Stimulated activated CD4-positive, alpha-beta T cell treated with anti-CD3 and anti-CD28 coated beads, Interleukin-15, amount 100 ng/mL, for 1 hour (primary cell): Measurements from ENCODE around the gene SLC6A20.

Experiments used
- DNase-seq, 2 donors: peaks; one replicate each; pipeline ENCODE4 v3.0.0-alpha.2; 2020; ENCODE audit warnings: low read depth in 1 of 2, low spot score in 1 of 2

SLC6A20 gene

GRCh38 chr3:45803252-45803935 is 7.1 kb upstream of the SLC6A20 start:
- no peak for DNase-seq

DNA sequence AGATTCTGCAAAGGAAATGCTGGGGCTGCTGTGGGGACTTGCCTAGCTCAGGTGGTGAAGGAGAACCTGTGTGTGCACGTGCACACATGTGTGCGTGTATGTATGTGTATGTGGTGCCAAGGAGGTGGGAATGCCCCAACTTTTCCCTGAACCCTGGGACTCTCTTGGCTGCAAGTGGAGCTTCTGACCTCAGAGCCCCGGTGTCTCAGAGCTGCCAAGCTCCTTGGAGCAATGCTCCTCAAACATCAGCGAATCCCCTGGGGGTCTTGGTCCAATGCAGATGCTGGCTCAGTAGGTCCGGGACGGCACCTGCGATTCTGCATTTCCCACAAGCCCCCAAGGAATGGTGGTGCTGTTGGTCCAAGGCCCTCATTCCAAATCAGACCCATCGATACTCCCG is 5.8 kb upstream of the SLC6A20 start:
- DNase-seq: no peak

- no peak for DNase-seq
Measured at GRCh38 chr3:45800611-45801010, 4.3 kb upstream of the SLC6A20 start.

- DNase-seq: no peak
Measured at GRCh38 chr3:45799586-45799985, 3.2 kb upstream of the SLC6A20 start.

- DNase-seq: no peak
Measured at GRCh38 chr3:45798034-45798433, 1.7 kb upstream of the SLC6A20 start.

GRCh38 chr3:45796902-45797637 is 734 bp upstream of the SLC6A20 start:
- no peak for DNase-seq

GRCh38 chr3:45795509-45795881 is 841 bp downstream of the SLC6A20 start:
- no peak for DNase-seq

DNA sequence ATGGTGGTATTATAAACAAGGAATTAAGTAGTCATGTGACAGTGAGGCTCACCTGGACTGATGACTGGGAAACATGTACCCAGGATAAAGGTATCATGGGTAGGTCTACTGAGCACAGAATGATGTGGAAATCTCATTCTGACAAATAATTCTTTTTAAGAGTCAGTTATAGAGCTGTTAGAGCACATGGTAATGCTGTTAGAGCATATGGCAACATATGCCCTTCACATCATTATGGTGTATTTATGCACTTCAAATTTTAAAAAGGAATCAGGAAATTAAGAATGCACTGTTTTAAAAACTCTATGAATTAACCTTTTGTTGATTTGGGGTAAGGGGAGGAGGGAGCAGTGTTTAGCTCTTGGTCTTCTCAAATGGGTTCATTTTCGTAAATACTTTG is 1.7 kb downstream of the SLC6A20 start:
- DNase-seq: no peak

- no peak for DNase-seq
Measured at GRCh38 chr3:45794177-45794560, 2.2 kb downstream of the SLC6A20 start.

- no peak for DNase-seq
Measured at GRCh38 chr3:45793482-45794176, 2.7 kb downstream of the SLC6A20 start.

GRCh38 chr3:45792516-45793172 is 3.7 kb downstream of the SLC6A20 start:
- no peak for DNase-seq

DNA sequence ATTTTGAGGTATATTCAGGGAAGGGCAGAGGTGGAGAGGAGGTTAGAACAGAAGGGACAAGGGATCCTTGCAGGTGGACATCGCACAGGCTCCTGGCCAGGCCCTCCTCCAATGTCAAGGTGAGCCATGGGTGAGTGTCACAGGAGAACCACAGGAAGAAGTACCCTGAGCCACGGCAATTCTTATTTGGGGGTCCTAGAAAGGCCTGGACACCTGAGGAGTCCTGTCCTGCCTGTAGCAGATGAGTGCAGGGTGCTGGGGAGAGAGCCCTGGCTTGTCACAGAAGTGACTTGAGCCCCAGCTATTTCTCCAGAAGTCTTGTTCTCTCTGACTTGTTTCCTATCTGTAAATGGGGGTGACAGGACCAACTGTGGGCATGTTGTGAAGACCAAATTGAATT is 4.3 kb downstream of the SLC6A20 start:
- DNase-seq: no peak

GRCh38 chr3:45790596-45790995 is 5.7 kb downstream of the SLC6A20 start:
- no peak for DNase-seq

- no peak for DNase-seq
Measured at GRCh38 chr3:45789235-45789812, 7.0 kb downstream of the SLC6A20 start.

GRCh38 chr3:45787551-45787950 is 8.8 kb downstream of the SLC6A20 start:
- DNase-seq: no peak

GRCh38 chr3:45786801-45787495 is 9.4 kb downstream of the SLC6A20 start:
- no peak for DNase-seq

GRCh38 chr3:45785605-45786150 is 10.7 kb downstream of the SLC6A20 start:
- no peak for DNase-seq

DNA sequence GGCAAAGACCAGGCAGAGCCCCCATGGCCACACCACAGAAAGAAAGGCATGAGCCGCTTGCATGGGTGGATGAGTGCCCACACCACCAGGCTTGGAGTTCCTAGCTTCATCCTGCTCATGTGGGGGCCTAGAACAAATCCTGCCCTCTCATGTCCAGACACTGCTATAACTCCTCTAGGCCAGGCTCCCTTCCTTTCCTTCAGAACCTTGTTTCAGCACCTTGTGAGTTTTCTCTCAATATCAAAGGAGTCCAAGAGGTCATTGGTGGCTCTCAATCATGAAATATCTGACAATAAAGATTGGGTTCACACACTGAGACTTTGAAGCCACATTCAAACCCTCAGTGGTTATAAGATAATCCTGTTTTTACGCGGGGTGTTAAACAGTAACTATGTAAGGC is 12.7 kb downstream of the SLC6A20 start:
- no peak for DNase-seq

- DNase-seq: no peak
Measured at GRCh38 chr3:45782381-45782780, 14.0 kb downstream of the SLC6A20 start.

DNA sequence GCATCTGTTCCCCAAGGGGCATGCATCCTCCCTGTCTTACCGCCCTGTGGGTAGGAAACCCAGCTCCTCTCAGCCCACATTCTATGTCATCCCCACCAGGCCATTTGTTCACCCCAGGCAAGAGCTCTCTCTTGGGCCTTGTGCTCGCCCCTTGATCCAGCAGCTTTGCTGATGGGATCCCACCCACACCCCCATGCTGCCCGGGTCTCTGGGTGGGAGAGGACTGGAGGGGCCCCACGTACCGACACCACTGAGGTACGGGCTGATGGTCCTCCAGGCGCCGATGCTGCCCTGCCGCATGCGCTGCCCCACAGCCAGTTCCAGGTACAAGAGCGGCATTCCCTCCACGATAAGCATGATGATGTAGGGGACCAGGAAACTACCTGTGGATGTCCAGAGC is 14.5 kb downstream of the SLC6A20 start:
- DNase-seq: no peak

GRCh38 chr3:45781271-45781670 is 15.1 kb downstream of the SLC6A20 start:
- no peak for DNase-seq
